OCI-LY7 (cell line): ENCODE measurements around the gene TTC28. TPM values are rescaled to one million over a fixed set of nuclear protein-coding genes. Genes with fewer than 3 reads are reported as not detected.

Source experiments
- BruUV-seq: library from RNA; stranded (reverse); fragments of 400-500 nt; replicated peaks from 2 replicates; lab custom pipeline; 2021; lab: Mats Ljungman, UMichigan
- CTCF ChIA-PET: fragments of 300-600 bp; sonication (Branson Sonifier 250); formaldehyde crosslinking; loops from one replicate; lab custom pipeline; 2022; ENCODE audit warnings: antibody characterized with exemption; ENCODE audit not compliant: unreplicated experiment; lab: Charles Lee
- POLR2A ChIA-PET: fragments of 300-600 bp; sonication (Branson Sonifier 250); formaldehyde crosslinking; loops from one replicate; lab custom pipeline; 2022; ENCODE audit warnings: antibody characterized with exemption; lab: Charles Lee
- DNase-seq: peaks from one replicate; pipeline ENCODE4 v3.0.0-alpha.2; 2015; ENCODE audit warnings: low spot score
- H2AFZ ChIP-seq: fragments of 200-600 bp; sonication (generic), shearing (Covaris generic); 2 replicates; pipeline ENCODE4 v1.6.1; 2014; ENCODE audit warnings: mild to moderate bottlenecking, antibody characterized with exemption, low read length, moderate library complexity
- H3K27ac ChIP-seq: fragments of 200-600 bp; sonication (generic); 2 replicates; pipeline ENCODE4 v1.5.1; 2014; ENCODE audit warnings: mixed run types, low read depth, mild to moderate bottlenecking, moderate library complexity, low read length, inconsistent platforms; ENCODE audit not compliant: poor library complexity, severe bottlenecking
- H3K36me3 ChIP-seq: fragments of 200-600 bp; sonication (generic); 2 replicates; pipeline ENCODE4 v1.6.1; 2014; ENCODE audit warnings: mild to moderate bottlenecking, antibody characterized with exemption, low read length, moderate library complexity, mixed read lengths; ENCODE audit not compliant: insufficient read depth
- H3K4me1 ChIP-seq: fragments of 200-600 bp; sonication (generic); 2 replicates; pipeline ENCODE4 v1.5.1; 2014; ENCODE audit warnings: mild to moderate bottlenecking, low read length; ENCODE audit not compliant: insufficient read depth, poor library complexity, severe bottlenecking
- H3K4me2 ChIP-seq: fragments of 200-600 bp; sonication (generic); 2 replicates; pipeline ENCODE4 v1.6.1; 2014; ENCODE audit warnings: mild to moderate bottlenecking, low read length
- H3K4me3 ChIP-seq: fragments of 200-600 bp; sonication (generic); 2 replicates; pipeline ENCODE4 v1.5.1; 2014; ENCODE audit warnings: mild to moderate bottlenecking, low read depth, low read length; ENCODE audit not compliant: poor library complexity, severe bottlenecking
- H3K79me2 ChIP-seq: fragments of 200-600 bp; sonication (generic); 2 replicates; pipeline ENCODE4 v1.6.1; 2016; ENCODE audit warnings: low read depth, mild to moderate bottlenecking, low read length, moderate library complexity, mixed read lengths; ENCODE audit not compliant: insufficient read depth
- H3K9me2 ChIP-seq: fragments of 200-600 bp; sonication (generic); 2 replicates; pipeline ENCODE4 v1.6.1; 2016; ENCODE audit warnings: mild to moderate bottlenecking, low read length, mixed read lengths; ENCODE audit not compliant: insufficient read depth
- H3K9me3 ChIP-seq: fragments of 200-600 bp; sonication (generic); 2 replicates; pipeline ENCODE4 v1.6.1; 2014; ENCODE audit warnings: mild to moderate bottlenecking, mixed run types, low read length, mixed read lengths
- H4K20me1 ChIP-seq: fragments of 200-600 bp; sonication (generic); 2 replicates; pipeline ENCODE4 v1.6.1; 2014; ENCODE audit warnings: mild to moderate bottlenecking, antibody characterized with exemption, low read length, moderate library complexity, mixed read lengths; ENCODE audit not compliant: insufficient read depth
- CTCF ChIP-seq: fragments of 200-600 bp; sonication (generic); conservative IDR thresholded peaks from 2 replicates; pipeline ENCODE4 v1.5.1; 2014; ENCODE audit warnings: mild to moderate bottlenecking, antibody characterized with exemption, low read length, moderate library complexity, mixed read lengths
- EZH2phosphoT487 ChIP-seq: fragments of 200-600 bp; sonication (generic); IDR thresholded peaks from 2 replicates; pipeline ENCODE4 v1.6.1; 2018; ENCODE audit warnings: low read depth, borderline replicate concordance, mild to moderate bottlenecking, mixed run types, antibody characterized with exemption, low read length, moderate library complexity, mixed read lengths
- intact Hi-C: fragments of 100-400 bp; cut with micrococcal nuclease; formaldehyde crosslinking; loops from one replicate; pipeline ENCODE4 v1.10.0; 2022; ENCODE audit not compliant: unreplicated experiment
- total RNA-seq, 2 experiments: library from RNA; depleted of rRNA in 1 of 2; stranded (reverse); fragments of >200 nt in 1 of 2; shearing (Covaris generic) in 1 of 2; gene quantifications; 2 replicates each; pipeline ENCODE4 v1.2.3, GENCODE V29; 2014 to 2022

The TTC28 gene
- total RNA-seq, 2 experiments from 2014 or later = under 0.01 to 0.55 TPM

DNA sequence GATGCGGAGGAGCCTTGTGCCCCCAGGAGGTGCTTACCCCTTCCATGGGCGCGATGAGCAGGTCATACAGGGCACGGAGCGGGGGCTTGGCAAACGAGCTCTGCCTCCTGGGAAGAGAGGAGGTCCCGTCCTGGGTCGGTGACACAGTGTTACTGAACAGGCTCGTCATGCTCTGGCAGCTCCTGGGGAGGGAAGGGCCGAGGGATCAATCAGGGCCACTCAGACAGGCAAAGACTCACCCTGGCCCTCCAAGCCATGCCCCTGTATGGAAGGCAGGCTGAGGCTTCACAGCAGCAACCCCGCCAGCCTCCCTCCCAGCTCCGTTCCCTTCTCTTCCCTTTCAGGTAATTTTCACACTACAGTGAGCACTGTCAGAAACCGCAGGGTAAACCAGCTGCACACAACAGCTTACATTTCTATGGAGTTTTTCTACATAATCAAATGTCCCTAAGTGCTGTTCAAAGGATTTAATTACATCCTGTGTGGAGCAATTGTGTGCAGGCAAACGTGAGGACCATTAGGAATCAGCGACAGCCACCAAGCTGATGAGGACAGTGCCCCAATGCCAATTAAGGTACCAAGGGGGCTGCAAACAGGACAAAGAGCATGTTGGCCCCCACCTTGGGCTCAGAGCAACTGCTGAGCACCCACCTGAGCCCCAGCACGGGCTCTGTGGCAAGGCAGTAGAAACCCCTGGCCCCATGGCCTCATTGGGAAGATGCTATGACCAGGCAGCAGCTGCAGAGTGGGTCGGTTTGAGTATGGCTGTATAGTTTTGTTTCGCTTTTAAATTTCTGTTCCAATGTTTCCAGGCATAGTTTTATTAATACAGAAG lies 665.2 kb downstream of the TTC28 start:
- no peak overlapping the region for H2AFZ ChIP-seq
- H3K9me3 ChIP-seq = no peaks in the 10 kb centered on the region
- DNase-seq = no peak
- no peak overlapping the region for H3K27ac ChIP-seq
- intact Hi-C loops = no loop called here
- ChIA-PET POLR2A (no interaction called here), CTCF (interaction anchor here (0.9 kb wide), 1 partner anchor 17 kb away, joined by 3 read pairs; no protein-coding TSS in a partner anchor)
- no peaks in the 10 kb centered on the region for H3K36me3 ChIP-seq
- BruUV-seq = no TSS peak
- no peaks in the 10 kb centered on the region for H4K20me1 ChIP-seq
- H3K79me2 ChIP-seq = no peaks in the 10 kb centered on the region
- no peaks in the 10 kb centered on the region for H3K9me2 ChIP-seq
- peaks cover 12% of the 10 kb centered on the region for H3K4me1 ChIP-seq
- H3K4me2 ChIP-seq = no peak overlapping the region; the same call in 1 of the 2 replicates
- no peak for TF ChIP-seq EZH2phosphoT487
- no peak for TF ChIP-seq CTCF
- H3K4me3 ChIP-seq = no peak overlapping the region

GRCh38 chr22:28013611-28014010 lies 666.0 kb downstream of the TTC28 start:
- Histone ChIP-seq H3K79me2 (no peaks in the 10 kb centered on the region), H3K9me3 (no peaks in the 10 kb centered on the region), H3K4me1 (peaks cover 12% of the 10 kb centered on the region), H3K27ac (no peak overlapping the region), H2AFZ (no peak overlapping the region), H4K20me1 (no peaks in the 10 kb centered on the region), H3K4me2 (no peak overlapping the region), H3K4me3 (no peak overlapping the region), H3K9me2 (no peaks in the 10 kb centered on the region), H3K36me3 (no peaks in the 10 kb centered on the region)
- ChIA-PET CTCF (no interaction called here), POLR2A (no interaction called here)
- no TSS peak for BruUV-seq
- DNase-seq = no peak
- TF ChIP-seq CTCF = no peak
- no peak for TF ChIP-seq EZH2phosphoT487
- intact Hi-C loops = no loop called here

GRCh38 chr22:28012832-28013460 lies 666.7 kb downstream of the TTC28 start:
- CTCF ChIA-PET = no interaction called here
- intact Hi-C loops = no loop called here

More at GRCh38 chr22:28012832-28013460, 666.7 kb downstream of the TTC28 start:
- no peaks in the 10 kb centered on the region for H4K20me1 ChIP-seq
- H3K4me1 ChIP-seq = peaks cover 12% of the 10 kb centered on the region
- POLR2A ChIA-PET = no interaction called here
- no peak for DNase-seq
- H3K27ac ChIP-seq = no peak overlapping the region
- no peaks in the 10 kb centered on the region for H3K9me3 ChIP-seq
- no peak overlapping the region for H3K4me2 ChIP-seq
- H3K79me2 ChIP-seq = no peaks in the 10 kb centered on the region
- no peak overlapping the region for H2AFZ ChIP-seq
- BruUV-seq = no TSS peak
- H3K4me3 ChIP-seq = no peak overlapping the region
- no peaks in the 10 kb centered on the region for H3K9me2 ChIP-seq
- H3K36me3 ChIP-seq = no peaks in the 10 kb centered on the region
- TF ChIP-seq EZH2phosphoT487 (no peak), CTCF (no peak)
